K562 (cell line): ENCODE measurements around the gene TARS2. TPM values are rescaled to one million over a fixed set of nuclear protein-coding genes. Genes with fewer than 3 reads are reported as not detected.

Source experiments
- ATAC-seq: fragments of 200-7000 bp; cut with Tn5 transposase; 3 replicates; pipeline ENCODE4 v1.9.1; 2020; ENCODE audit warnings: moderate library complexity
- BruUV-seq: library from RNA; stranded (reverse); fragments of 400-500 nt; replicated peaks from 2 replicates; lab custom pipeline; 2021; lab: Mats Ljungman, UMichigan
- CTCF ChIA-PET: fragments of 300-600 bp; formaldehyde crosslinking; extraction: SDS; loops from one replicate; lab custom pipeline; 2021; ENCODE audit warnings: low intra/inter-chr PET ratio; lab: Yijun Ruan, JAX
- POLR2A ChIA-PET: fragments of 300-600, 350-650 bp; sonication (Branson Sonifier 250); formaldehyde crosslinking; extraction: SDS; loops from one replicate; lab custom pipeline; 2021; ENCODE audit warnings: antibody characterized with exemption, inconsistent platforms; lab: Yijun Ruan, JAX
- DNase-seq, 4 experiments: peaks; one replicate each; pipeline versions ENCODE4 v3.0.0 to v3.0.0-alpha.2; 2011 to 2018; ENCODE audit warnings: low spot score in 3 of 4, mixed read lengths in 3 of 4; ENCODE audit errors: extremely low read depth in 1 of 4
- FAIRE-seq: peaks from 2 replicates; lab custom pipeline; 2011; peaks lifted over from hg19 to GRCh38; lab: Jason Lieb, UNC
- H2AFZ ChIP-seq: 2 replicates; pipeline ENCODE4 v1.6.0; 2011; ENCODE audit warnings: low read depth, low read length, control low read depth, inconsistent platforms
- H3K27ac ChIP-seq: fragments of 200-600 bp; 3 replicates; pipeline ENCODE4 v1.8.0; 2011; ENCODE audit warnings: low read depth, mild to moderate bottlenecking, control low read depth, inconsistent platforms, low read length, moderate library complexity, mixed read lengths; ENCODE audit errors: extremely low read depth
- H3K27me3 ChIP-seq, 2 experiments: fragments of 300-600 bp in 1 of 2; 2 replicates in 1 of 2; 3 replicates in 1 of 2; pipeline versions ENCODE4 v1.6.0 to v1.8.0; 2011; ENCODE audit warnings: inconsistent platforms in 2 of 2, low read length in 2 of 2, mild to moderate bottlenecking in 1 of 2, mixed read lengths in 1 of 2, moderate library complexity in 1 of 2; ENCODE audit not compliant: control insufficient read depth in 2 of 2, insufficient read depth in 2 of 2
- H3K36me3 ChIP-seq: fragments of 300-600 bp; 3 replicates; pipeline ENCODE4 v1.8.0; 2011; ENCODE audit warnings: mild to moderate bottlenecking, low read length, inconsistent platforms; ENCODE audit not compliant: control insufficient read depth, insufficient read depth
- H3K4me1 ChIP-seq, 2 experiments: fragments of 200-600 bp in 1 of 2; replicated peaks in 1 of 2; 2 replicates in 1 of 2; 3 replicates in 1 of 2; pipeline versions ENCODE4 v1.5.1 to v1.8.0; 2011; ENCODE audit warnings: inconsistent platforms in 2 of 2, low read length in 2 of 2, mild to moderate bottlenecking in 1 of 2, mixed read lengths in 1 of 2, moderate library complexity in 1 of 2; ENCODE audit not compliant: control insufficient read depth in 2 of 2, insufficient read depth in 2 of 2
- H3K4me2 ChIP-seq: 2 replicates; pipeline ENCODE4 v1.6.1; 2011; ENCODE audit warnings: low read length, control low read depth, inconsistent platforms, mixed read lengths; ENCODE audit not compliant: insufficient read depth
- H3K4me3 ChIP-seq: fragments of 200-600 bp; sonication (generic), shearing (Covaris generic); 2 replicates; pipeline ENCODE4 v1.5.1; 2016; ENCODE audit warnings: control low read depth, inconsistent platforms
- H3K79me2 ChIP-seq: fragments of 200-600 bp; 3 replicates; pipeline ENCODE4 v1.8.0; 2011; ENCODE audit warnings: low read length, inconsistent platforms; ENCODE audit not compliant: control insufficient read depth, insufficient read depth
- H3K9ac ChIP-seq, 2 experiments: 2 replicates each; pipeline versions ENCODE4 v1.6.0 to v1.6.1; 2011; ENCODE audit warnings: low read depth in 2 of 2, low read length in 2 of 2, control low read depth in 1 of 2, inconsistent platforms in 1 of 2, mild to moderate bottlenecking in 1 of 2, mixed read lengths in 1 of 2; ENCODE audit not compliant: insufficient read depth in 1 of 2
- H3K9me1 ChIP-seq: one replicate; pipeline ENCODE4 v1.6.0; 2011; ENCODE audit warnings: inconsistent platforms, mild to moderate bottlenecking, low read length, moderate library complexity; ENCODE audit not compliant: control insufficient read depth, insufficient read depth
- H3K9me3 ChIP-seq: replicated peaks from 2 replicates; pipeline ENCODE4 v1.5.1; 2011; ENCODE audit warnings: low read depth, low read length, inconsistent platforms; ENCODE audit not compliant: control insufficient read depth, insufficient read depth
- H4K20me1 ChIP-seq: replicated peaks from 2 replicates; pipeline ENCODE4 v1.6.1; 2011; ENCODE audit warnings: low read length, inconsistent platforms, mixed read lengths; ENCODE audit not compliant: control insufficient read depth, insufficient read depth
- ATF1 ChIP-seq, 2 experiments: fragments of 450-650 bp in 1 of 2; IDR thresholded peaks; 2 replicates each; pipeline ENCODE4 v1.6.1; 2016; ENCODE audit warnings: missing compliant biosample characterization in 1 of 2, missing genetic modification characterization in 1 of 2
- ETV1 ChIP-seq: fragments of 450-650 bp; conservative IDR thresholded peaks from 2 replicates; pipeline ENCODE4 v1.6.1; 2016; ENCODE audit warnings: missing genetic modification characterization, control low read depth, low read depth, missing compliant biosample characterization
- HDAC2 ChIP-seq: fragments of 450-650 bp; IDR thresholded peaks from 2 replicates; pipeline ENCODE4 v1.6.1; 2016; ENCODE audit warnings: mild to moderate bottlenecking
- KDM1A ChIP-seq, 2 experiments: fragments of 450-650 bp; IDR thresholded peaks; 2 replicates each; pipeline ENCODE4 v1.6.1; 2016; ENCODE audit warnings: mild to moderate bottlenecking in 2 of 2
- NR1H2 ChIP-seq: sonication (generic); formaldehyde crosslinking; IDR thresholded peaks from 2 replicates; pipeline ENCODE4 v1.4.0; 2020; ENCODE audit warnings: mild to moderate bottlenecking, missing genetic modification reagents
- REST ChIP-seq, 2 experiments: fragments of 450-650 bp; formaldehyde crosslinking in 1 of 2; IDR thresholded peaks; 2 replicates each; pipeline versions ENCODE4 v1.4.0 to v1.6.1; 2014 to 2020; ENCODE audit warnings: mild to moderate bottlenecking in 2 of 2, borderline replicate concordance in 1 of 2, low read depth in 1 of 2
- TRIM25 ChIP-seq: fragments of 450-650 bp; IDR thresholded peaks from 2 replicates; pipeline ENCODE4 v1.7.0; 2016; ENCODE audit warnings: borderline replicate concordance
- USF1 ChIP-seq: sonication (generic); formaldehyde crosslinking; IDR thresholded peaks from 2 replicates; pipeline ENCODE4 v1.9.0; 2022; ENCODE audit warnings: mild to moderate bottlenecking, missing genetic modification reagents
- ZNF354B ChIP-seq: fragments of 250-450 bp; sonication (Bioruptor Pico); IDR thresholded peaks from 2 replicates; pipeline ENCODE4 v1.4.0; 2020
- WGBS: fragments of 100-300 bp; shearing (Covaris generic); methylation state at CpG from one replicate; pipeline ENCODE4 v1.1.6; 2016; ENCODE audit warnings: low coverage, mixed read lengths; ENCODE audit not compliant: insufficient coverage; ENCODE audit errors: missing lambda C conversion rate; 5-methylcytosine and 5-hydroxymethylcytosine counted together
- in situ Hi-C: fragments of 300-500 bp; cut with MboI; formaldehyde crosslinking; loops from 4 replicates; pipeline ENCODE4 v1.15.0; 2018; ENCODE audit warnings: inconsistent platforms, mixed read lengths
- intact Hi-C: fragments of 100-400 bp; cut with micrococcal nuclease; formaldehyde crosslinking; loops from 2 replicates; pipeline ENCODE4 v1.14.2; 2022
- polyA plus RNA-seq, 8 experiments: library from polyadenylated mRNA; depleted of rRNA in 4 of 8; stranded (reverse) in 5 of 8; unstranded in 3 of 8; fragments of >200 nt; fragmentation: Nextera tagmentation in 2 of 8; fragmentation: Illumina TruSeq in 1 of 8; extraction: Ambion mirVana in 2 of 8; extraction: Trizol in 1 of 8; gene quantifications; 2 replicates each; pipeline versions ENCODE4 v1.2.1 to v1.2.3, GENCODE V29; 2011 to 2014; ENCODE audit warnings: inconsistent platforms in 1 of 8, missing spikeins in 1 of 8
- total RNA-seq, 7 experiments: library from RNA; depleted of rRNA in 6 of 7; stranded (reverse); fragments of >200 nt in 6 of 7; fragmentation: Illumina TruSeq in 2 of 7; extraction: Trizol in 2 of 7; gene quantifications; 2 replicates each; pipeline versions ENCODE4 v1.2.1 to v1.2.3, GENCODE V29; 2011 to 2021; ENCODE audit warnings: low replicate concordance in 1 of 7

The TARS2 gene
- total and polyA plus RNA-seq, 9 of the 15 experiments (the other 6 are each of a cell fraction or from before 2014, with no cell fraction given) = 17.0 to 64.2 (median 39.4) TPM

GRCh38 chr1:150548632-150549495 is 61.6 kb downstream of the TARS2 start, which contains the start of gene ADAMTSL4:
Gene ADAMTSL4, plus strand, starts transcription at chr1:150549408. Its CDS starts 2,881 bp downstream, at chr1:150552289.
- Histone ChIP-seq H2AFZ (peak within 1 kb of the TSS; percentile 61), H3K27me3 (no peaks in the 10 kb centered on the region), H3K4me3 (peak within 1 kb of the TSS; percentile 75), H3K9ac (peak within 1 kb of the TSS; percentile 95 to 99), H4K20me1 (no peaks in the 10 kb centered on the region), H3K9me1 (no peaks in the 10 kb centered on the region), H3K27ac (peak within 1 kb of the TSS; percentile 87), H3K9me3 (no peaks in the 10 kb centered on the region), H3K79me2 (peaks cover 71% of the 10 kb centered on the region), H3K4me2 (peak within 1 kb of the TSS; percentile 95), H3K36me3 (peaks cover 22% of the 10 kb centered on the region), H3K4me1 (peaks cover 53 to 84% of the 10 kb centered on the region in 2 experiments)
- ChIA-PET CTCF (interaction anchor here (0.6 kb wide), 1 partner anchor 307 kb away, joined by 3 read pairs; no protein-coding TSS in a partner anchor), POLR2A (interaction anchor here (0.6 to 8.9 kb wide), 12 partner anchors 9 to 108 kb away, joined by 3 to 53 read pairs (median 3); partner anchors contain the start of genes ENSA and TARS2)
- in situ Hi-C loops = no loop called here
- FAIRE-seq = peak; percentile 58
- peak; percentile 54 for ATAC-seq
- DNase-seq = peak; percentile 84 to 94 (median 90)
- intact Hi-C loops = loop anchor here (5.0 to 10.0 kb wide), 4 partner anchors 42 to 428 kb away; partner anchors contain the start of genes CA14, ECM1 and RPRD2
- BruUV-seq = no TSS peak
- under 1% methylated on average over 49 of the region's 91 CpGs for WGBS
- TF ChIP-seq TRIM25 (no peak), USF1 (CRISPR knock-in tag) (peak; percentile 65), NR1H2 (CRISPR knock-in tag) (no peak), ATF1 (CRISPR knock-in tag; IDR thresholded peaks at IDR 0.05) (no peak), ATF1 (tag; IDR thresholded peaks at IDR 0.05) (peak; percentile 33; the same call in 1 of the 2 replicates), REST (IDR thresholded peaks at IDR 0.05; ENCODE audit: borderline replicate concordance) (peak; percentile 16; the same call in 1 of the 2 replicates), REST (CRISPR knock-in tag; IDR thresholded peaks at IDR 0.05; ENCODE audit: low read depth) (peak; percentile 59; the same call in 1 of the 2 replicates), ZNF354B (CRISPR knock-in tag) (no peak), HDAC2 (peak; percentile 74), KDM1A (IDR thresholded peaks at IDR 0.05) (no peak), ETV1 (tag) (no peak)
